Measurements from ENCODE around the gene PVALB.

PVALB gene

GRCh38 chr22:36860821-36861659 lies 44.2 kb upstream of the PVALB start, which contains the start of gene NCF4:
Gene NCF4 (plus strand): TSS chr22:36861006. CDS start chr22:36861172, 166 bp downstream.
- TF ChIP-seq TEAD4 (IDR thresholded peaks at IDR 0.05) = no peak
- no peak for TF ChIP-seq CREB1 (IDR thresholded peaks at IDR 0.05; ENCODE audit: low read depth)
- TF ChIP-seq NFIC (IDR thresholded peaks at IDR 0.05) = no peak
- no peak for TF ChIP-seq ZBTB7A (IDR thresholded peaks at IDR 0.05; ENCODE audit: low read depth)
- no peak for TF ChIP-seq USF1 (IDR thresholded peaks at IDR 0.05)
- TF ChIP-seq, protein P1, sequence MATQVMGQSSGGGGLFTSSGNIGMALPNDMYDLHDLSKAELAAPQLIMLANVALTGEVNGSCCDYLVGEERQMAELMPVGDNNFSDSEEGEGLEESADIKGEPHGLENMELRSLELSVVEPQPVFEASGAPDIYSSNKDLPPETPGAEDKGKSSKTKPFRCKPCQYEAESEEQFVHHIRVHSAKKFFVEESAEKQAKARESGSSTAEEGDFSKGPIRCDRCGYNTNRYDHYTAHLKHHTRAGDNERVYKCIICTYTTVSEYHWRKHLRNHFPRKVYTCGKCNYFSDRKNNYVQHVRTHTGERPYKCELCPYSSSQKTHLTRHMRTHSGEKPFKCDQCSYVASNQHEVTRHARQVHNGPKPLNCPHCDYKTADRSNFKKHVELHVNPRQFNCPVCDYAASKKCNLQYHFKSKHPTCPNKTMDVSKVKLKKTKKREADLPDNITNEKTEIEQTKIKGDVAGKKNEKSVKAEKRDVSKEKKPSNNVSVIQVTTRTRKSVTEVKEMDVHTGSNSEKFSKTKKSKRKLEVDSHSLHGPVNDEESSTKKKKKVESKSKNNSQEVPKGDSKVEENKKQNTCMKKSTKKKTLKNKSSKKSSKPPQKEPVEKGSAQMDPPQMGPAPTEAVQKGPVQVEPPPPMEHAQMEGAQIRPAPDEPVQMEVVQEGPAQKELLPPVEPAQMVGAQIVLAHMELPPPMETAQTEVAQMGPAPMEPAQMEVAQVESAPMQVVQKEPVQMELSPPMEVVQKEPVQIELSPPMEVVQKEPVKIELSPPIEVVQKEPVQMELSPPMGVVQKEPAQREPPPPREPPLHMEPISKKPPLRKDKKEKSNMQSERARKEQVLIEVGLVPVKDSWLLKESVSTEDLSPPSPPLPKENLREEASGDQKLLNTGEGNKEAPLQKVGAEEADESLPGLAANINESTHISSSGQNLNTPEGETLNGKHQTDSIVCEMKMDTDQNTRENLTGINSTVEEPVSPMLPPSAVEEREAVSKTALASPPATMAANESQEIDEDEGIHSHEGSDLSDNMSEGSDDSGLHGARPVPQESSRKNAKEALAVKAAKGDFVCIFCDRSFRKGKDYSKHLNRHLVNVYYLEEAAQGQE (IDR thresholded peaks at IDR 0.05; ENCODE audit: low read depth) = no peak

DNA sequence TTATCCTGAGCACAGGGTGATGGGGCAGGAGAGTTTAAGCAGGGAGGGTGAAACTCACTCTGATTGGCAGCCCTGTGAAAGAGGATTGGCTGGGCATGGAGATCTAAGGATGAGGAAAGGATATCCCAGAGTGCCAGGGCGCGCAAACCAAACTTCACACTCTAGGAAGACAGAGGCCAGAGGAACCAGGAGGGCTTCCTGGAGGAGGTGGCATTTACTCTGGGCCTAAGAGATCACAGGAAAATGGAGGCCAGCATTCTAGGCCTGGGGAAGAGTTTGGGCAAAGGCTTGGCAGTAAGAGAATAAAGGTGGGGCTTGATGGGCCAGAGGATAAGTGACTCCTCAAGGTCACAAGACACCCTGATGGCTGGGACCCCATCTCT lies 43.6 kb upstream of the PVALB start:
- TF ChIP-seq USF1 (IDR thresholded peaks at IDR 0.05) (no peak), CREB1 (IDR thresholded peaks at IDR 0.05; ENCODE audit: low read depth) (no peak), NFIC (IDR thresholded peaks at IDR 0.05) (no peak), EGR1 (IDR thresholded peaks at IDR 0.05) (no peak), MAX (IDR thresholded peaks at IDR 0.05) (no peak), CEBPB (IDR thresholded peaks at IDR 0.05) (no peak), EP300 (IDR thresholded peaks at IDR 0.05; ENCODE audit: borderline replicate concordance) (no peak), TAF1 (IDR thresholded peaks at IDR 0.05; ENCODE audit: low read depth) (no peak), TCF12 (IDR thresholded peaks at IDR 0.05; ENCODE audit: low read depth) (no peak), ZBTB7A (IDR thresholded peaks at IDR 0.05; ENCODE audit: low read depth) (no peak), FOXM1 (IDR thresholded peaks at IDR 0.05; ENCODE audit: borderline replicate concordance, low read depth) (no peak), TEAD4 (IDR thresholded peaks at IDR 0.05) (no peak), RAD21 (IDR thresholded peaks at IDR 0.05; ENCODE audit: low read depth) (no peak), YY1 (IDR thresholded peaks at IDR 0.05; ENCODE audit: low read depth) (no peak)
- TF ChIP-seq, protein P1 (IDR thresholded peaks at IDR 0.05; ENCODE audit: low read depth) = no peak

DNA sequence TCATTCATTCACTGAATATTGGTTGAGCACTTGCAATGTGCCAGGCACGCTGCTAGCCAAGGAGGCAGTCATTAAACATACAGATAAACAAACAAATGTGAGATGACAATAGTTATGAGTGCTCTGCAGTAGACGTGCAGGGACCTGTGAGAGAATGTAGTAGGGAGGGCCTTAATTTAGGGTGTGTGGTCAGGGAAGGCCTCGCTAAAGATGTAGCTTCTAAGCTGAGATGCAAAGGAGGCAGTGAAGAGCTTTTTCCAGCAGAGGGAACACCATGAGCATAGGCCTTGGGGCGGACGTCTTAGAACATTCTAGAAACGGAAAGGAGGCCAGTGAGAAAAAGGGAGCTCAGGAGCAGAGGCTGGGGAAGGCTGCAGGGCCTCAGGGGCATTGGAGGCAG lies 43.2 kb upstream of the PVALB start:
- no peak for TF ChIP-seq CREB1 (IDR thresholded peaks at IDR 0.05; ENCODE audit: low read depth)
- TF ChIP-seq FOXM1 (IDR thresholded peaks at IDR 0.05; ENCODE audit: borderline replicate concordance, low read depth) = no peak
- TF ChIP-seq YY1 (IDR thresholded peaks at IDR 0.05; ENCODE audit: low read depth) = no peak
- TF ChIP-seq MAX (IDR thresholded peaks at IDR 0.05) = no peak
- no peak for TF ChIP-seq TEAD4 (IDR thresholded peaks at IDR 0.05)
- no peak for TF ChIP-seq CEBPB (IDR thresholded peaks at IDR 0.05)
- TF ChIP-seq, protein P1 (IDR thresholded peaks at IDR 0.05; ENCODE audit: low read depth) = no peak
- TF ChIP-seq TCF12 (IDR thresholded peaks at IDR 0.05; ENCODE audit: low read depth) = no peak

- TF ChIP-seq NFIC (IDR thresholded peaks at IDR 0.05) (no peak), CREB1 (IDR thresholded peaks at IDR 0.05; ENCODE audit: low read depth) (no peak), USF1 (IDR thresholded peaks at IDR 0.05) (no peak), FOXM1 (IDR thresholded peaks at IDR 0.05; ENCODE audit: borderline replicate concordance, low read depth) (no peak), CEBPB (IDR thresholded peaks at IDR 0.05) (no peak), RAD21 (IDR thresholded peaks at IDR 0.05; ENCODE audit: low read depth) (no peak), MAX (IDR thresholded peaks at IDR 0.05) (no peak), TCF12 (IDR thresholded peaks at IDR 0.05; ENCODE audit: low read depth) (no peak), TEAD4 (IDR thresholded peaks at IDR 0.05) (no peak), TAF1 (IDR thresholded peaks at IDR 0.05; ENCODE audit: low read depth) (no peak), ZBTB7A (IDR thresholded peaks at IDR 0.05; ENCODE audit: low read depth) (no peak), EGR1 (IDR thresholded peaks at IDR 0.05) (no peak), YY1 (IDR thresholded peaks at IDR 0.05; ENCODE audit: low read depth) (no peak), EP300 (IDR thresholded peaks at IDR 0.05; ENCODE audit: borderline replicate concordance) (no peak)
- TF ChIP-seq, protein P1 (IDR thresholded peaks at IDR 0.05; ENCODE audit: low read depth) = no peak
Observed at GRCh38 chr22:36858966-36859365, 42.1 kb upstream of the PVALB start.

Data from Ishikawa (cell line).